ENCODE measurements around the gene IRF2BP2. TPM values are rescaled to one million over a fixed set of nuclear protein-coding genes. Genes with fewer than 3 reads are reported as not detected.

IRF2BP2 gene
- total RNA-seq, 1 experiment from 2014 or later = 78.8 TPM

GRCh38 chr1:234633246-234634003 is 23.4 kb upstream of the IRF2BP2 start:
- POLR2A ChIA-PET (ENCODE audit: unreplicated experiment) = no interaction called here
- H3K9me3 ChIP-seq (ENCODE audit: low read length) = no peaks in the 10 kb centered on the region
- no peak overlapping the region for H3K4me3 ChIP-seq (ENCODE audit: low read length)
- CTCF ChIA-PET = no interaction called here
- H3K36me3 ChIP-seq (ENCODE audit: low read depth, low read length) = no peaks in the 10 kb centered on the region
- H3K9ac ChIP-seq (ENCODE audit: low read length) = no peak overlapping the region
- H3K27ac ChIP-seq (ENCODE audit: low read length) = no peak overlapping the region
- no peaks in the 10 kb centered on the region for H3K79me2 ChIP-seq (ENCODE audit: low read length)
- H3K4me1 ChIP-seq (ENCODE audit: insufficient read depth, low read length) = peaks cover 34% of the 10 kb centered on the region
- H3K9me2 ChIP-seq (replicated peaks; ENCODE audit: low read length) = no peaks in the 10 kb centered on the region
- peaks cover 3% of the 10 kb centered on the region for H3F3A ChIP-seq (ENCODE audit: low read length, unreplicated experiment)
- DNase-seq (no peak), ATAC-seq (no peak)
- H4K20me1 ChIP-seq (ENCODE audit: low read length) = no peaks in the 10 kb centered on the region
- intact Hi-C loops (cut with micrococcal nuclease) = no loop called here
- H3K4me2 ChIP-seq (ENCODE audit: low read length) = no peak overlapping the region
- TF ChIP-seq EZH2phosphoT487 (IDR thresholded peaks at IDR 0.05; ENCODE audit: borderline replicate concordance, low read length) (no peak), EZH2 (IDR thresholded peaks at IDR 0.05; ENCODE audit: low read length, unreplicated experiment) (no peak), CTCF (conservative IDR thresholded peaks at IDR 0.05; ENCODE audit: low read depth, low read length) (no peak)
- H2AFZ ChIP-seq (ENCODE audit: low read length) = no peak overlapping the region
- no peaks in the 10 kb centered on the region for H3K27me3 ChIP-seq (ENCODE audit: low read length)
- no TSS peak for BruUV-seq (replicated peaks)

GRCh38 chr1:234632225-234632624 is 22.2 kb upstream of the IRF2BP2 start:
- no peak overlapping the region for H3K4me3 ChIP-seq (ENCODE audit: low read length)
- H3K9me3 ChIP-seq (ENCODE audit: low read length) = no peaks in the 10 kb centered on the region
- H3K4me2 ChIP-seq (ENCODE audit: low read length) = peak overlapping the region; percentile 3
- H3K4me1 ChIP-seq (ENCODE audit: insufficient read depth, low read length) = peaks cover 41% of the 10 kb centered on the region
- H4K20me1 ChIP-seq (ENCODE audit: low read length) = no peaks in the 10 kb centered on the region
- no peak overlapping the region for H3K9ac ChIP-seq (ENCODE audit: low read length)
- intact Hi-C loops (cut with micrococcal nuclease) = no loop called here
- no peaks in the 10 kb centered on the region for H3K9me2 ChIP-seq (replicated peaks; ENCODE audit: low read length)
- peak overlapping the region; percentile 82 for H3K27ac ChIP-seq (ENCODE audit: low read length)
- no peak for TF ChIP-seq EZH2phosphoT487 (IDR thresholded peaks at IDR 0.05; ENCODE audit: borderline replicate concordance, low read length)
- no peak for TF ChIP-seq EZH2 (IDR thresholded peaks at IDR 0.05; ENCODE audit: low read length, unreplicated experiment)
- no peak for TF ChIP-seq CTCF (conservative IDR thresholded peaks at IDR 0.05; ENCODE audit: low read depth, low read length)
- no TSS peak for BruUV-seq (replicated peaks)
- no peaks in the 10 kb centered on the region for H3K79me2 ChIP-seq (ENCODE audit: low read length)
- no peak overlapping the region for H2AFZ ChIP-seq (ENCODE audit: low read length)
- no peak for ATAC-seq
- no peak for DNase-seq
- no peaks in the 10 kb centered on the region for H3K36me3 ChIP-seq (ENCODE audit: low read depth, low read length)
- peaks cover 3% of the 10 kb centered on the region for H3F3A ChIP-seq (ENCODE audit: low read length, unreplicated experiment)
- no peaks in the 10 kb centered on the region for H3K27me3 ChIP-seq (ENCODE audit: low read length)
- CTCF ChIA-PET = no interaction called here
- POLR2A ChIA-PET (ENCODE audit: unreplicated experiment) = interaction anchor here (0.6 kb wide), 1 partner anchor 1557 kb away, joined by 3 read pairs; no protein-coding TSS in a partner anchor

GRCh38 chr1:234631721-234632125 is 21.7 kb upstream of the IRF2BP2 start:
- Histone ChIP-seq H3K79me2 (ENCODE audit: low read length) (no peaks in the 10 kb centered on the region), H3K4me2 (ENCODE audit: low read length) (peak overlapping the region; percentile 3), H3K4me3 (ENCODE audit: low read length) (no peak overlapping the region), H4K20me1 (ENCODE audit: low read length) (no peaks in the 10 kb centered on the region), H3K9me2 (replicated peaks; ENCODE audit: low read length) (no peaks in the 10 kb centered on the region), H3K36me3 (ENCODE audit: low read depth, low read length) (no peaks in the 10 kb centered on the region), H3K4me1 (ENCODE audit: insufficient read depth, low read length) (peaks cover 41% of the 10 kb centered on the region), H3F3A (ENCODE audit: low read length, unreplicated experiment) (peaks cover 3% of the 10 kb centered on the region), H3K27ac (ENCODE audit: low read length) (peak overlapping the region; percentile 82), H3K9me3 (ENCODE audit: low read length) (no peaks in the 10 kb centered on the region), H3K27me3 (ENCODE audit: low read length) (no peaks in the 10 kb centered on the region), H3K9ac (ENCODE audit: low read length) (peak overlapping the region; percentile 28; the same call in 1 of the 2 replicates), H2AFZ (ENCODE audit: low read length) (no peak overlapping the region)
- ChIA-PET CTCF (interaction anchor here (0.6 kb wide), 1 partner anchor 464 kb away, joined by 4 read pairs; no protein-coding TSS in a partner anchor), POLR2A (ENCODE audit: unreplicated experiment) (interaction anchor here (0.6 kb wide), 1 partner anchor 1557 kb away, joined by 3 read pairs; no protein-coding TSS in a partner anchor)
- TF ChIP-seq EZH2phosphoT487 (IDR thresholded peaks at IDR 0.05; ENCODE audit: borderline replicate concordance, low read length) (no peak), EZH2 (IDR thresholded peaks at IDR 0.05; ENCODE audit: low read length, unreplicated experiment) (no peak), CTCF (conservative IDR thresholded peaks at IDR 0.05; ENCODE audit: low read depth, low read length) (no peak)
- DNase-seq = peak; percentile 85
- ATAC-seq = peak; percentile 70
- no TSS peak for BruUV-seq (replicated peaks)
- intact Hi-C loops (cut with micrococcal nuclease) = no loop called here

Measured in PC-3 (cell line).